ENCODE data around the gene RNF213.

RNF213 gene

DNA sequence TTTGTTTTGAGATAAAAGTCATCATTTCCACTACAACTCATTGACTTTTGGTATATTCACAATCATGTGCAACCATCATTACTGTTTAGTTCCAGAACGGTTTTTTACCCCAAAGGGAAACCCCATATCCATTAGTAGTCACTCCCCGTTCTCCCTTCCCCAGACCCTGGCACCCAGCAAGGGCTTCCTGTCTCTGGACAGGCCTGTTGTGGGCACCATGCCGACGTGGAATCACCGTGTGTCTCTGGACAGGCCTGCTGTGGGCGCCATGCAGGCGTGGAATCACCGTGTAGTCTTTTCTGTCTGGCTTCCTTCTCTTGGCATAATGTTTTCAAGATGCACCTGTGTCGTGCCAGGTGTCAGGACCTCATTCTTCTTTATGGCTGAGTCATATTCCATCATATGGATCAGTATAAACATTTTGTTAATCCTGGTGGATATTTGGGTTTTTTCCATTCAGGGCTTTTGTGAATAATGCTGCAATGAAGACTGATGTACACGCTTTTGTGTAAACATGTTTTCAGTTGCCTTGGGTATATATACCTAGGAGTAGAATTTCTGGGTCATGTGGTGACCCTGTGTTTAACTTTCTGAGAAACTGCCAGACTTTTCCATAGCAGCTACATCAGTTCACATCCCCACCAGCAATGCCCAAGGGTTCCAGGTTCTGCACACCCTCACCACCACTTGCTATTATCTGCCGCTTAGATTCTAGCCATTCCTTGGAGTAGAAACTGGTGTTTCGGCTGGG lies 173.4 kb downstream of the RNF213 start:
- Histone ChIP-seq H3K27ac (ENCODE audit: low read length, poor library complexity, severe bottlenecking) (no peak overlapping the region), H4K8ac (ENCODE audit: low read length) (no peak overlapping the region), H3K9ac (ENCODE audit: low read length) (no peak overlapping the region), H3K23ac (ENCODE audit: low read length in 2 of 2) (no peak overlapping the region), H3K14ac (ENCODE audit: low read length in 2 of 2) (no peak overlapping the region), H3K27me3 (ENCODE audit: control insufficient read depth in 1 of 2, insufficient read depth in 1 of 2, low read length in 2 of 2) (peaks cover 0 to 16% of the 10 kb centered on the region in 2 experiments), H2BK12ac (ENCODE audit: low read length in 2 of 2) (no peak overlapping the region), H3K4me3 (ENCODE audit: insufficient read depth in 1 of 2, low read depth in 1 of 2, low read length in 2 of 2) (no peak overlapping the region), H2BK5ac (ENCODE audit: low read depth, low read length, poor library complexity, severe bottlenecking) (no peak overlapping the region), H2AFZ (ENCODE audit: low read depth, low read length) (no peak overlapping the region), H2BK120ac (ENCODE audit: low read depth, low read length) (no peak overlapping the region), H3K9me3 (ENCODE audit: control insufficient read depth, low read length) (no peaks in the 10 kb centered on the region), H4K91ac (ENCODE audit: low read length) (no peak overlapping the region), H2BK15ac (ENCODE audit: low read depth, poor library complexity, severe bottlenecking) (no peak overlapping the region), H3K79me1 (replicated peaks; ENCODE audit: low read length, poor library complexity, severe bottlenecking) (no peaks in the 10 kb centered on the region), H3K18ac (ENCODE audit: low read depth in 1 of 2, low read length in 2 of 2) (no peak overlapping the region), H3K4me2 (ENCODE audit: low read length, poor library complexity, severe bottlenecking) (no peak overlapping the region), H3K4ac (ENCODE audit: low read depth in 1 of 2, low read length in 2 of 2) (no peak overlapping the region), H2AK5ac (ENCODE audit: low read length, severe bottlenecking) (no peak overlapping the region), H3K4me1 (ENCODE audit: control insufficient read depth, insufficient read depth, low read depth, low read length) (no peaks in the 10 kb centered on the region), H3K36me3 (ENCODE audit: control insufficient read depth in 1 of 2, insufficient read depth in 2 of 2, low read depth in 1 of 2, low read length in 2 of 2) (peaks cover under 1 to 9% of the 10 kb centered on the region in 2 experiments)
- DNase-seq: no peak
- WGBS: 77% methylated on average over 12 of the region's 12 CpGs

DNA sequence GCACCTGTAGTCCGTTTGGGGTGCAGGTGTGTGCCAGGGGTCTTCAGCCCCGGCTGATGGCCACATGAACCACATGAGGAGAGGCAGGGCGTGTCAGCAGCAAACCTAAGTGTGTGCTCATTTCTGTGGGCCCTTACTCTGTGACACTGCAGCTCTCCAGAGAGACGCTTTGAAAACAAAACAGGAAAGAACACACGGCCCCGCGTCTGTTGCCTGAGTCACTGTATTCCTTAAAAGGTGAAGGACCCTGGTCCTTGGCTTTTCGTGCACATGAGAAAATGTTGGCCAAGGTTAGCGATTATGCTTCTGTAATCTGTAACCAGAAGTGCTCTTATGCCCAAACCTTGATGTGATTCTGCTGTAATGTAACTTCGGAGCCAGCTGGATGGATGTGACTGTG lies 176.9 kb downstream of the RNF213 start:
- H2BK5ac ChIP-seq (ENCODE audit: low read depth, low read length, poor library complexity, severe bottlenecking): no peak overlapping the region
- no peak overlapping the region for H4K8ac ChIP-seq (ENCODE audit: low read length)
- H3K14ac ChIP-seq (ENCODE audit: low read length in 2 of 2): no peak overlapping the region
- H3K27ac ChIP-seq (ENCODE audit: low read length, poor library complexity, severe bottlenecking): no peak overlapping the region
- no peak overlapping the region for H2BK120ac ChIP-seq (ENCODE audit: low read depth, low read length)
- no peak overlapping the region for H2BK12ac ChIP-seq (ENCODE audit: low read length in 2 of 2)
- no peak overlapping the region for H3K4ac ChIP-seq (ENCODE audit: low read depth in 1 of 2, low read length in 2 of 2)
- H3K9me3 ChIP-seq (ENCODE audit: control insufficient read depth, low read length): no peaks in the 10 kb centered on the region
- H2AFZ ChIP-seq (ENCODE audit: low read depth, low read length): no peak overlapping the region
- no peak for DNase-seq
- H3K9ac ChIP-seq (ENCODE audit: low read length): no peak overlapping the region
- 65% methylated on average over 10 of the region's 10 CpGs for WGBS
- no peak overlapping the region for H3K23ac ChIP-seq (ENCODE audit: low read length in 2 of 2)
- no peaks in the 10 kb centered on the region for H3K4me1 ChIP-seq (ENCODE audit: control insufficient read depth, insufficient read depth, low read depth, low read length)
- H3K79me1 ChIP-seq (replicated peaks; ENCODE audit: low read length, poor library complexity, severe bottlenecking): no peaks in the 10 kb centered on the region
- H2AK5ac ChIP-seq (ENCODE audit: low read length, severe bottlenecking): no peak overlapping the region
- peaks cover 11 to 17% of the 10 kb centered on the region in 2 experiments for H3K27me3 ChIP-seq (ENCODE audit: control insufficient read depth in 1 of 2, insufficient read depth in 1 of 2, low read length in 2 of 2)
- no peak overlapping the region for H3K4me2 ChIP-seq (ENCODE audit: low read length, poor library complexity, severe bottlenecking)
- H4K91ac ChIP-seq (ENCODE audit: low read length): no peak overlapping the region
- H3K4me3 ChIP-seq (ENCODE audit: insufficient read depth in 1 of 2, low read depth in 1 of 2, low read length in 2 of 2): no peak overlapping the region
- H3K36me3 ChIP-seq (ENCODE audit: control insufficient read depth in 1 of 2, insufficient read depth in 2 of 2, low read depth in 1 of 2, low read length in 2 of 2): no peaks in the 10 kb centered on the region
- H2BK15ac ChIP-seq (ENCODE audit: low read depth, poor library complexity, severe bottlenecking): no peak overlapping the region
- no peak overlapping the region for H3K18ac ChIP-seq (ENCODE audit: low read depth in 1 of 2, low read length in 2 of 2)

DNA sequence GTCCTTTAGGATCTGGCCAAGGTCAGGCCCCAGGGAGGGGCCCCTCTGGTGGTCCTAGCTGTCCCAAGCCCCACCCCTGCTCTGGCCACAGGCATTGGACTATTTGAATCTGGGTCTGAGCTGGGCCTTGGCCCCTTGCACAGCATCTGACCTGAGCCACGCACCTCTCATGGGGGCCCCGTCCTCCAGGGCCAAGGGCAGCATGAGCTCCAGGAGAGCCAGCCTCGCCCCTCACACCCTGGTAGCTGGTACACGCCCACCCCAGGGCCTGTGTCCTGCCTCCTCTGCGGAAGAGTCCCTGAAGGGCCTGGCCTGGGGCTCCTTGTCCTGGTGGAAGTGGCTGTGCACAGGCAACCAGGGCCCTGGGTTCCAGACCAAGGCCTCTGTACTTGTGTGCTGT lies 178.2 kb downstream of the RNF213 start:
- Histone ChIP-seq H2BK15ac (ENCODE audit: low read depth, poor library complexity, severe bottlenecking) (no peak overlapping the region), H4K8ac (ENCODE audit: low read length) (no peak overlapping the region), H3K9ac (ENCODE audit: low read length) (no peak overlapping the region), H3K23ac (ENCODE audit: low read length in 2 of 2) (no peak overlapping the region), H2AK5ac (ENCODE audit: low read length, severe bottlenecking) (no peak overlapping the region), H3K14ac (ENCODE audit: low read length in 2 of 2) (no peak overlapping the region), H3K9me3 (ENCODE audit: control insufficient read depth, low read length) (no peaks in the 10 kb centered on the region), H4K91ac (ENCODE audit: low read length) (no peak overlapping the region), H3K27ac (ENCODE audit: low read length, poor library complexity, severe bottlenecking) (no peak overlapping the region), H3K27me3 (ENCODE audit: control insufficient read depth in 1 of 2, insufficient read depth in 1 of 2, low read length in 2 of 2) (peaks cover 16 to 28% of the 10 kb centered on the region in 2 experiments), H3K36me3 (ENCODE audit: control insufficient read depth in 1 of 2, insufficient read depth in 2 of 2, low read depth in 1 of 2, low read length in 2 of 2) (no peaks in the 10 kb centered on the region), H2BK5ac (ENCODE audit: low read depth, low read length, poor library complexity, severe bottlenecking) (no peak overlapping the region), H3K4me2 (ENCODE audit: low read length, poor library complexity, severe bottlenecking) (no peak overlapping the region), H3K4me3 (ENCODE audit: insufficient read depth in 1 of 2, low read depth in 1 of 2, low read length in 2 of 2) (no peak overlapping the region), H3K4ac (ENCODE audit: low read depth in 1 of 2, low read length in 2 of 2) (no peak overlapping the region), H3K79me1 (replicated peaks; ENCODE audit: low read length, poor library complexity, severe bottlenecking) (no peaks in the 10 kb centered on the region), H2BK12ac (ENCODE audit: low read length in 2 of 2) (no peak overlapping the region), H2AFZ (ENCODE audit: low read depth, low read length) (no peak overlapping the region), H3K4me1 (ENCODE audit: control insufficient read depth, insufficient read depth, low read depth, low read length) (peaks cover under 1% of the 10 kb centered on the region), H3K18ac (ENCODE audit: low read depth in 1 of 2, low read length in 2 of 2) (no peak overlapping the region), H2BK120ac (ENCODE audit: low read depth, low read length) (no peak overlapping the region)
- 83% methylated on average over 5 of the region's 5 CpGs for WGBS
- DNase-seq: no peak

DNA sequence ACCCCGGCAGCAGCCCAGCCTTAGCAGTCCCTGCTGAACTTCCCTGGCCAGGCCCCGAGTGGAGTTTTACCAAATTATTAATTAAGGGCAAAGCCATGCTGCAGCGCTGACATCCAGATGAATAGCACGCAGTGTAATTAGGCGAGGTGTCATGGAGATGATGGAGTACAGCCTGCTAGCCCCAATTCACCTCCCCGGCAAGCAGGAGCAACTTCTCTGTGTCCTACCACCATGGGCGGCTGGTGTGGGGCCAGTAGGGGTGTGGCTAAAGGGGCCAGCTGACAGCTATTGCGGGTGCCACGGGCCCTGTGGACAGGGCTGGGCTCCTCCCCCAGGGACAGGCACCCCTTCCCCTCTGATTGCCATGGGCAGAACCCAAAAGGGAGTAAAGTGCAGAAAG lies 178.8 kb downstream of the RNF213 start:
- 89% methylated on average over 9 of the region's 9 CpGs for WGBS
- peaks cover 19 to 34% of the 10 kb centered on the region in 2 experiments for H3K27me3 ChIP-seq (ENCODE audit: control insufficient read depth in 1 of 2, insufficient read depth in 1 of 2, low read length in 2 of 2)
- H3K36me3 ChIP-seq (ENCODE audit: control insufficient read depth in 1 of 2, insufficient read depth in 2 of 2, low read depth in 1 of 2, low read length in 2 of 2): no peaks in the 10 kb centered on the region

More for the DNA sequence above, 178.8 kb downstream of the RNF213 start:
- no peak overlapping the region for H3K27ac ChIP-seq (ENCODE audit: low read length, poor library complexity, severe bottlenecking)
- no peak overlapping the region for H3K9ac ChIP-seq (ENCODE audit: low read length)
- H2BK120ac ChIP-seq (ENCODE audit: low read depth, low read length): no peak overlapping the region
- no peak overlapping the region for H2AFZ ChIP-seq (ENCODE audit: low read depth, low read length)
- H2AK5ac ChIP-seq (ENCODE audit: low read length, severe bottlenecking): no peak overlapping the region
- H3K4me3 ChIP-seq (ENCODE audit: insufficient read depth in 1 of 2, low read depth in 1 of 2, low read length in 2 of 2): peak overlapping the region in 1 of 2 experiments; percentile 22
- H2BK15ac ChIP-seq (ENCODE audit: low read depth, poor library complexity, severe bottlenecking): no peak overlapping the region
- H4K8ac ChIP-seq (ENCODE audit: low read length): no peak overlapping the region
- no peak overlapping the region for H2BK12ac ChIP-seq (ENCODE audit: low read length in 2 of 2)
- H4K91ac ChIP-seq (ENCODE audit: low read length): no peak overlapping the region
- H3K23ac ChIP-seq (ENCODE audit: low read length in 2 of 2): no peak overlapping the region
- no peak for DNase-seq
- no peak overlapping the region for H3K18ac ChIP-seq (ENCODE audit: low read depth in 1 of 2, low read length in 2 of 2)
- H3K4me2 ChIP-seq (ENCODE audit: low read length, poor library complexity, severe bottlenecking): no peak overlapping the region
- H3K9me3 ChIP-seq (ENCODE audit: control insufficient read depth, low read length): no peaks in the 10 kb centered on the region
- peaks cover 4% of the 10 kb centered on the region for H3K4me1 ChIP-seq (ENCODE audit: control insufficient read depth, insufficient read depth, low read depth, low read length)
- no peak overlapping the region for H3K4ac ChIP-seq (ENCODE audit: low read depth in 1 of 2, low read length in 2 of 2)
- H3K14ac ChIP-seq (ENCODE audit: low read length in 2 of 2): no peak overlapping the region
- H2BK5ac ChIP-seq (ENCODE audit: low read depth, low read length, poor library complexity, severe bottlenecking): no peak overlapping the region
- no peaks in the 10 kb centered on the region for H3K79me1 ChIP-seq (replicated peaks; ENCODE audit: low read length, poor library complexity, severe bottlenecking)
